22Rv1 (cell line): ENCODE results near the gene FGF1.

Experiments
- ZFX ChIP-seq: fragments of 450-650 bp; IDR thresholded peaks from 2 replicates; pipeline ENCODE4 v1.6.1; 2017; ENCODE audit warnings: antibody characterized with exemption, borderline replicate concordance
- TF ChIP-seq, protein P1 (sequence below): fragments of 450-650 bp; IDR thresholded peaks from 2 replicates; pipeline ENCODE4 v1.5.1; 2017; ENCODE audit warnings: mild to moderate bottlenecking

DNA sequence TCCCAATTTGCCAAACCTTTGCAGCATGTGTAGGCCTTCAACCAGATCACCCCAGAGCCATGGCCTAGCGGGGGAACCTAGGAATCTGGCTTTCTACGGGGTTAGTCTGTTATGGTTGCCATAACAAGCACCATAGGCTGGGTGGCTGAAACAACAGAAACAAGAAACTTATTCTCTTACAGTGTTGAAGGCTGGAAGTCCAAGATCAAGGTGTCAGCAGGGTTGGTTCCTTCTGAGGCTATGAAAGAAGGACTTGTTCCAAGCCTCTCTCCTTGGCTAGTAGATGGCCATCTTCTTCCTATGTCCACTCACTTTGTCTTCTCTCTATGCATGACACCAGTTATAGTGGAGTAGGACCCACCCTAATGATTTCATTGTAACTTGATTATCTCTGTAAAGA, 6.1 kb downstream of the FGF1 start:
- TF ChIP-seq ZFX, result no peak
- TF ChIP-seq, protein P1, sequence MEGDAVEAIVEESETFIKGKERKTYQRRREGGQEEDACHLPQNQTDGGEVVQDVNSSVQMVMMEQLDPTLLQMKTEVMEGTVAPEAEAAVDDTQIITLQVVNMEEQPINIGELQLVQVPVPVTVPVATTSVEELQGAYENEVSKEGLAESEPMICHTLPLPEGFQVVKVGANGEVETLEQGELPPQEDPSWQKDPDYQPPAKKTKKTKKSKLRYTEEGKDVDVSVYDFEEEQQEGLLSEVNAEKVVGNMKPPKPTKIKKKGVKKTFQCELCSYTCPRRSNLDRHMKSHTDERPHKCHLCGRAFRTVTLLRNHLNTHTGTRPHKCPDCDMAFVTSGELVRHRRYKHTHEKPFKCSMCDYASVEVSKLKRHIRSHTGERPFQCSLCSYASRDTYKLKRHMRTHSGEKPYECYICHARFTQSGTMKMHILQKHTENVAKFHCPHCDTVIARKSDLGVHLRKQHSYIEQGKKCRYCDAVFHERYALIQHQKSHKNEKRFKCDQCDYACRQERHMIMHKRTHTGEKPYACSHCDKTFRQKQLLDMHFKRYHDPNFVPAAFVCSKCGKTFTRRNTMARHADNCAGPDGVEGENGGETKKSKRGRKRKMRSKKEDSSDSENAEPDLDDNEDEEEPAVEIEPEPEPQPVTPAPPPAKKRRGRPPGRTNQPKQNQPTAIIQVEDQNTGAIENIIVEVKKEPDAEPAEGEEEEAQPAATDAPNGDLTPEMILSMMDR, result no peak
